Measurements from ENCODE around the gene RIPOR1.
A peak's percentile ranks its signal among the peaks of the same experiment; 100 is the strongest.
"Not testable (repeated sequence)": the region's sequence is repeated elsewhere in the genome, so short reads cannot be mapped to it uniquely, and the experiment has no call there.

RIPOR1 gene, protein sequence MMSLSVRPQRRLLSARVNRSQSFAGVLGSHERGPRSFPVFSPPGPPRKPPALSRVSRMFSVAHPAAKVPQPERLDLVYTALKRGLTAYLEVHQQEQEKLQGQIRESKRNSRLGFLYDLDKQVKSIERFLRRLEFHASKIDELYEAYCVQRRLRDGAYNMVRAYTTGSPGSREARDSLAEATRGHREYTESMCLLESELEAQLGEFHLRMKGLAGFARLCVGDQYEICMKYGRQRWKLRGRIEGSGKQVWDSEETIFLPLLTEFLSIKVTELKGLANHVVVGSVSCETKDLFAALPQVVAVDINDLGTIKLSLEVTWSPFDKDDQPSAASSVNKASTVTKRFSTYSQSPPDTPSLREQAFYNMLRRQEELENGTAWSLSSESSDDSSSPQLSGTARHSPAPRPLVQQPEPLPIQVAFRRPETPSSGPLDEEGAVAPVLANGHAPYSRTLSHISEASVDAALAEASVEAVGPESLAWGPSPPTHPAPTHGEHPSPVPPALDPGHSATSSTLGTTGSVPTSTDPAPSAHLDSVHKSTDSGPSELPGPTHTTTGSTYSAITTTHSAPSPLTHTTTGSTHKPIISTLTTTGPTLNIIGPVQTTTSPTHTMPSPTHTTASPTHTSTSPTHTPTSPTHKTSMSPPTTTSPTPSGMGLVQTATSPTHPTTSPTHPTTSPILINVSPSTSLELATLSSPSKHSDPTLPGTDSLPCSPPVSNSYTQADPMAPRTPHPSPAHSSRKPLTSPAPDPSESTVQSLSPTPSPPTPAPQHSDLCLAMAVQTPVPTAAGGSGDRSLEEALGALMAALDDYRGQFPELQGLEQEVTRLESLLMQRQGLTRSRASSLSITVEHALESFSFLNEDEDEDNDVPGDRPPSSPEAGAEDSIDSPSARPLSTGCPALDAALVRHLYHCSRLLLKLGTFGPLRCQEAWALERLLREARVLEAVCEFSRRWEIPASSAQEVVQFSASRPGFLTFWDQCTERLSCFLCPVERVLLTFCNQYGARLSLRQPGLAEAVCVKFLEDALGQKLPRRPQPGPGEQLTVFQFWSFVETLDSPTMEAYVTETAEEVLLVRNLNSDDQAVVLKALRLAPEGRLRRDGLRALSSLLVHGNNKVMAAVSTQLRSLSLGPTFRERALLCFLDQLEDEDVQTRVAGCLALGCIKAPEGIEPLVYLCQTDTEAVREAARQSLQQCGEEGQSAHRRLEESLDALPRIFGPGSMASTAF

GRCh38 chr16:67528222-67528869, at the start of gene RIPOR1:
TSS of gene RIPOR1 (plus strand) at chr16:67528829. CDS start at chr16:67538447, 9,618 bp downstream.
- DNase-seq (ENCODE audit: low spot score) = peak; percentile 21

DNA sequence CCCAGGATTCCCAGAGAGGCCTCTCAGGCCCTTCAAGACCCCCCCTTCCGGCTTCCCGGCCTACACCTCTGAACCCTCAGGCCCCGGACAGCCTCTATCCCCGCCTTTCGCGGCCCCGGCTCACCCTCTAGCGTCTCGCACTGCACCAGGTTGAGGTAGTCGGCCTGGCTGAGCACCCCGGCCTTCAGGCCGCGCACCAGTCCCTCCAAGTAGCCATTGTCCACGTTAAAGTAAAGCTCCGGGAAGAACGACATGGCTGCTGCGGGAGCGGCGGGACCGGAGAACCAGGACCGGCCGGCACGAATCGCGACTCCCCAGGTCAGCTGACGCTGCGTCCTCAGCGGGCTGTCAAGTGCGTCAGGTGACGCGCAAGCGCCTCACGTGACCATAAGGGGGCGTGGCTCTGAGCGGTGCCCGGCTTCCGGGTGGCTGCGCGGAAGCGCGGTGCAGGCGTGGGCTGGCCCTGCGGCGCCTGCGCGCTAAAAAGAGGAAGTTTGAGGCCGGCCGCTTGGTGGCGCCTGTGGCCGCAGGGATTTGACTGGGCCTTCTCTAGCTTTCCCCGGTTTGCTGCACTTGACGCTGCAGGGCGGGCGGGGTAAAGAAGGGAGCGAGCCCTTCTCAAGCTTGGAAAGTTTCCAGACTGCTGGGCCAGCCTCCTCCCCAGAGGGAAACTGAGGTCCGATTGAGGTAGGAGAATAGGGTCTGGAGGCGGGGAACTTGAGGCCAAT, 47.6 kb upstream of the RIPOR1 start, which contains the start of gene ATP6V0D1:
ATP6V0D1 (minus strand) TSS at position 325 of the 728 bp plus-strand sequence; CDS start at position 254, 71 bp downstream.
- peak; percentile 97 for DNase-seq (ENCODE audit: low spot score)

DNA sequence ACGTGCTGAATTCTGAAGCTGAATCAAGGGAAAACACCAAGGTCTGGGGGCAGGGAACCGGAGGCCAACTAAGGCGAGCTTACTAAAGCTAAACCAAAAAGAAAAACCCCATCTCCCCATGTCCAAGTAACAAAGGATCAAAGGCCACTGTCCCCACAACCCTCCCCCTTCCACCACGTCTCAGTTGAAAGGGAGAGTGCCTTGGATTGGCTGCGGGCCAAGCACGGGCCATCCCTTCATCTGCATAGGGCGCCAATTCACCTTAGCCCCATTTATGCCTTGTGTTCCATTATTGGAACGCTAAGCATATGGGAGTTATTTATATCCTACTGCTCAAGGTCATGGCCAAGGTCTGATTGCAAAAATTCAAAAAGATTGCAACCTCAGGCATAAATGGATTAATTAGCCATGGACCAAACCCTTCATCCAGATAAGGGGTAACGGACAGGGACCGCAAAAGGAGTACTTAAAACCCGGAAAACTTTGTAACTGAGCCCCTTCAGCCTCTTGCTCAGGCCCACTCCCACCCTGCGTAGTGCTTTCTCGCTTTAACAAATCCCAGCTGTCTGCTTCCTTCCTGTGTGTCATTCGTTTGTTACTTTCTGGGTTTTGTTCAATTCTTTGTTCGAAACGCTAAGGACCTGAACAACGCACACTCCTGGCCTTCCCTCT, 46.9 kb upstream of the RIPOR1 start:
- peak; percentile 32 for DNase-seq (ENCODE audit: low spot score)

DNA sequence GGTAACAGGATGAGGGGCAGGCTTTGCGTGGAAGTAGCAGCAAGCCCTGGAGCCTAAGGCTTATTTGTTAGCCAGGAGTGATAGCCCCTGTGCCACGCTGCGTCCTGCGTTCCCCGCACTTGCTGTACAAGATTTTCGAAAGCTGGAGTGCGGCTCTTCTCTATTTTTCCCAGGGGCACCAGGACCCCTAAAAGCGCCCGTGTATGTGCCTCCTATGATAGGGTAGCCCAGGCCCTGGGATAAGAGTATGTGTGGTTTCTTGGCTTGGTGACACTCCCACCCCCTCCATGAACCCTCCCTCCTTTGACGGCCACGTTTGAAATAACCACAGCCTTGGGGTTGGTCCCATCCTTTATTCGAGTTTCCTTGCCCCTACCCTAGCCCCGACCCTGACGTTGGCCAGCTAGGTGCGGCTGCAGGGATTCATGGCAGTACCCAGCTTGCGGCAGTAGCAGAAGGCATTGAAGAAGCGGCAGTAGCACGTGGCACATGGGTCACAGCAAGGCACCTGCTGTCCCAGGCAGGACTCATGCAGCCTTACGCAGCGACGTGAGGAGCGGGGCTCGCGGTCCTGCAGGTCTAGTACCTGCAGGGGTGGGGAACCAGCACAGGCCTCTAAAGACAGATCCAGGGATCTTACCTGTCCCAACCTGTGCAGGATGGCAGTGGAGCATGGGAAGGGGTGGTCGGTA, 46.2 kb upstream of the RIPOR1 start:
- DNase-seq (ENCODE audit: low spot score) = no peak

GRCh38 chr16:67483150-67483549, 45.5 kb upstream of the RIPOR1 start, which contains the start of gene AGRP:
TSS of gene AGRP (minus strand) at chr16:67483547. CDS start at chr16:67483398, 149 bp downstream.
- no peak for DNase-seq (ENCODE audit: low spot score)

DNA sequence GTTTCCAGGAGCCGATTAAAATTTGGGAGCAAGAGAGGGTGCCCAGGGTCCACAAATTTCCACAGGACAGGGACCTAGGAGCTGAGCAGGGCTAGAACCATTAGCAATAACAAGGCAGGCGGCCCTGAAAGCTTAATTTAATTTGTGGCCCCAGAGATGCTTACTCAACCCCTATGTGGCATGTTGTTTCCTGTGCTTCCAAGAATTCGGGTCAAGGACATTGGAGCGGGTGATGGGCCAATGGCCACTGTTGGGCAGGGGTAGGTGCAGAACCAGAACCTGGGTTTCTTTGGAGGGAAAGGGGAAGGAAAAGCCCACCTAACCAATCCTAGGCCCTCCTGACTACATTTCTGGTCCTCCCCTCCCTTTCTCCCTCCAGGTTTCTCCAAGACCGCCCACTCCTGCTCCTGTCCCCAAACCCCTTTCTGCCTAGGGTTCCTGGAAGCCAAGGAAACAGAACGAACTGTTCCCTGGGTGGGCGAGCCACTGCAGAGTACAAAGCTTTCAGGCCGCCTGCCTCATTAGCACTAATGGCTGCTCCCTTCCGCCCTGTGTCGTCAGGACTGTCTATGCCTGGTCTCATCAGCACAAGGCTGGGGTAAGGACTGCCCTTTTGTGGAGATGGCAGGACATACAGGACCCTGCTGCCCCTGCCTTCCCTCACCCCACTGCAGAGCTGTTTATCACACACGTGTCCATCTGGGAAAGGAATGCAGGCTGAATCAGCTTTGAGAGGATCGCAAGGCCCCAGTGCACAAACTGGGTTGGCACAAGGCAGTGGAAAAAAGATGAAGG, 44.7 kb upstream of the RIPOR1 start:
- no peak for DNase-seq (ENCODE audit: low spot score)

GRCh38 chr16:67486805-67487204, 41.8 kb upstream of the RIPOR1 start:
- no peak for DNase-seq (ENCODE audit: low spot score)

- not testable (repeated sequence) for DNase-seq (ENCODE audit: low spot score)
Measured at GRCh38 chr16:67487561-67487960, 41.1 kb upstream of the RIPOR1 start.

- DNase-seq (ENCODE audit: low spot score) = no peak
Measured at GRCh38 chr16:67489401-67490083, 39.1 kb upstream of the RIPOR1 start.

- DNase-seq (ENCODE audit: low spot score) = peak; percentile 31
Measured at GRCh38 chr16:67490335-67491096, 38.1 kb upstream of the RIPOR1 start.

- DNase-seq (ENCODE audit: low spot score) = no peak
Measured at GRCh38 chr16:67499106-67499505, 29.5 kb upstream of the RIPOR1 start.

DNA sequence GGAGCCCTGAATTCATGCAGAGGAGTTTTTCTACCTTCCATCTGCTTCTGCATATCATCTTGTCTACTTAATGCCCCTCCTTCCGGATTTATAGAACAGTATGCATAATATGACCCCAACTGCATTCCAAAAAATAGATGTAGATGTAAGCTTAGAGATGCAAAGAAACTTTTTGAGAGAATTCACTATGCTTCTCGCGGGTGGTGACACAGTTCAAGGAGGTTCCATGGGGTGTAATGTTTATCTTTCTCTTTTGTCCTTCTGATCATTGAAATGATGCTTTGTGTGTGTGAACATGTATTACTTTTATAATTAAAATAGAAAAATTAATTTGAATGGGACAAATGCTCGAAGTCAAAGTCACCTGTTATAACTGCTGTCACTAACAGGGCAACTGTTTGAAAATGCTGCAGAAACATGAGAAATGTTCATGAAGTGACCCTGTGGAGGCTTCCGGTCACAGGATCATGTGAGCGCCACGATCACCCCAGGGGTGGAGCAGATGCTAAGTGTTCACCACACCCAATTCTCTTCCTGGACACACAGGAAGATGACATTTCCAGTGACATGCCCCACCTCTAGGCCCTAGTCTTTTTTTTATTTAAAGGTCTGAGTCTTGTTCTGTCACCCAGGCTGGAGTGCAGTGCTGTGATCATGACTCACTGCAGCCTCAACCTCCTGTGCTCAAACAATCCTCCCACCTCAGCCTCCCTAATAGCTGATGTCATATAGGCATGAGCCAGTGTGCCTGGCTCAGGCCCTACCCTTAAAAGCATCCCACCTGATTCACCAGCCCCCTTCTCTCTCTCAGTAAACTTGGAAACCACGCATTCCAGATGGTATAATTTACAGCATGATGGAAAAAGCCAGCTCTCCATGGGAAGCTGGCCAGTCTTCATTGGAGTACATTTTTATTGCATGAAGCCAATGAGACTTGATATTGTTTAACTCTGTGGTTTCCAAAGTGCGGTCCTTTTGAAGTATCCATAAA, 24.3 kb upstream of the RIPOR1 start:
- no peak for DNase-seq (ENCODE audit: low spot score)

- DNase-seq (ENCODE audit: low spot score) = no peak
Measured at GRCh38 chr16:67506468-67506867, 22.2 kb upstream of the RIPOR1 start.

DNA sequence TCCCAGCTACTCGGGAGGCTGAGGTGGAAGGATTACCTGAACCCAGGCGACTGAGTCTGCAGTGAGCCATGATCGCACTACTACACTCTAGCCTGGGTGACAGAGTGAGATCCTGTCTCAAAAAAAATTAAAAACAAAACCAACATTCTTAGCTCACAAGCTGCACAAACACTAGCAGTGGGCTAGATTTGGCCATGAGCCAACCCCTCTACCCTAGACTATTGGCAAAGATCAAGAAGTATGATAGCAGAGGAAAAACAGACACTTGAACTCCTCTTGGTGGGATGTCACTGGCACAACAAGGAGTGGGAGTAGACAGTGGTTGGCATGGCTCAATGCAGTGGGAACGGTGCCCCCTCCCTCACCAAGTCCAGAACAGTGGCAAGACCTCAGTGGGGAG, 19.6 kb upstream of the RIPOR1 start:
- DNase-seq (ENCODE audit: low spot score) = no peak

- not testable (repeated sequence) for DNase-seq (ENCODE audit: low spot score)
Measured at GRCh38 chr16:67513892-67514291, 14.7 kb upstream of the RIPOR1 start.

DNA sequence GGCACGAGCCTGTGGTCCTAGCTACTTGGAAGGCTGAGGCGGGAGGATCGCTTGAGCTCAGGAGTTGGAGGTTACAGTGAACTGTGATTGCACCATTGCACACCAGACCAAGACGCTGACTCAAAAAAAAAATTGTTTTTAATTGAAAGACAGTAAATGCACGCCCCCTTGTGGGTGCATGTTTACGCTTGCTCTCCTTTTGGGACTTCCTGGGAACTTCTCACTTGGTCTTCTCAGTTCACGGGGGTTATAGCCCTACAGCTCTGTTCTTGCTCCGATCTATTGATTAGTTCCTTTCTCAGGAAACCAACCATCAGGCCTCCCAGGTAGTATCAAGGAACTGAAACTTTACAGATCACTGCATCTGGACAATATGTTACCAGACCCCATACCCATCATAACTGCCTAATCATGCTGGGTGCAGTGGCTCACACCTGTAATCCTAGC, 14.2 kb upstream of the RIPOR1 start:
- DNase-seq (ENCODE audit: low spot score) = peak; percentile 76

Measured in pons (tissue), 1 donor.